ENCODE results near the gene RPL41. TPM values are rescaled to one million over a fixed set of nuclear protein-coding genes. Genes with fewer than 3 reads are reported as not detected.
"Not testable (repeated sequence)": the region's sequence is repeated elsewhere in the genome, so short reads cannot be mapped to it uniquely, and the experiment has no call there.

The RPL41 gene
- total RNA-seq, 1 experiment from 2014 or later = 3,051 TPM

- no peaks in the 10 kb centered on the region for H3K9me3 Mint-ChIP-seq (ENCODE audit: unreplicated experiment)
- no peaks in the 10 kb centered on the region; the same call in 1 of the 2 replicates for H3K36me3 ChIP-seq (ENCODE audit: control insufficient read depth, insufficient read depth, low read length)
- H3K4me3 Mint-ChIP-seq (ENCODE audit: unreplicated experiment) = peak overlapping the region; percentile 53
- H3K4me1 Mint-ChIP-seq (ENCODE audit: low read depth, unreplicated experiment) = peaks cover 20% of the 10 kb centered on the region
- intact Hi-C loops (cut with micrococcal nuclease; ENCODE audit: unreplicated experiment) = no loop called here
- no TSS peak for BruUV-seq (replicated peaks)
- CTCF ChIA-PET = interaction anchor here (0.7 kb wide), 1 partner anchor 52 kb away, joined by 3 read pairs; no protein-coding TSS in a partner anchor
- no peak for DNase-seq
- H3K27ac Mint-ChIP-seq (ENCODE audit: unreplicated experiment) = no peak overlapping the region
- no peaks in the 10 kb centered on the region for H3K27me3 Mint-ChIP-seq (ENCODE audit: insufficient read depth, unreplicated experiment)
- H3K9me3 ChIP-seq = no peaks in the 10 kb centered on the region
- no peak for TF ChIP-seq CTCF (IDR thresholded peaks at IDR 0.05; ENCODE audit: insufficient read depth in 1 of 2, low read depth in 1 of 2, low read length in 1 of 2, severe bottlenecking in 1 of 2, unreplicated experiment in 1 of 2)
- peaks cover 49% of the 10 kb centered on the region for H3K36me3 Mint-ChIP-seq (ENCODE audit: insufficient read depth, unreplicated experiment)
- POLR2A ChIA-PET = interaction anchor here (0.6 kb wide), 1 partner anchor 28 kb away, joined by 3 read pairs; no protein-coding TSS in a partner anchor
- no peak overlapping the region for H3K4me3 ChIP-seq (ENCODE audit: low read depth, low read length)
- H3K4me1 ChIP-seq = peaks cover 12% of the 10 kb centered on the region
- no peaks in the 10 kb centered on the region for H3K27me3 ChIP-seq (replicated peaks; ENCODE audit: control insufficient read depth, insufficient read depth, low read length)
Observed at GRCh38 chr12:56154246-56154771, 37.9 kb downstream of the RPL41 start.

DNA sequence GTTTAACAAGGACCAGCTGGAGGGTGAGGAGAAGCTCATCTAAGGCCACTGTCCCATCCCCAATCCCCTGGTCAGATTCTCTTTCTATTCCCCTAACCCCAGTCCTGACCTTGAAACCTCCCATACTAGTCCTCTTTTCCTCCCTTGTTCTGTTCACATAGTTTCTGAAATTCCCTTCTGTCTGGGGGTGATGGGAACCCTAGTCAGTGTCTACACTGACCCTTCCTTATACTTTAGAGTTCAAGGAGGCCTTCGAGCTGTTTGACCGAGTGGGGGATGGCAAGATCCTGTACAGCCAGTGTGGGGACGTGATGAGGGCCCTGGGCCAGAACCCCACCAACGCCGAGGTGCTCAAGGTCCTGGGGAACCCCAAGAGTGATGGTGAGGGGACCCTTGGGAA is 38.4 kb downstream of the RPL41 start:
- H3K4me1 ChIP-seq = peaks cover 16% of the 10 kb centered on the region
- no peaks in the 10 kb centered on the region for H3K27me3 ChIP-seq (replicated peaks; ENCODE audit: control insufficient read depth, insufficient read depth, low read length)
- Mint-ChIP-seq H3K27me3 (ENCODE audit: insufficient read depth, unreplicated experiment) (no peaks in the 10 kb centered on the region), H3K27ac (ENCODE audit: unreplicated experiment) (no peak overlapping the region), H3K4me3 (ENCODE audit: unreplicated experiment) (peak overlapping the region; percentile 53), H3K9me3 (ENCODE audit: unreplicated experiment) (no peaks in the 10 kb centered on the region), H3K4me1 (ENCODE audit: low read depth, unreplicated experiment) (peaks cover 21% of the 10 kb centered on the region), H3K36me3 (ENCODE audit: insufficient read depth, unreplicated experiment) (peaks cover 54% of the 10 kb centered on the region)
- H3K4me3 ChIP-seq (ENCODE audit: low read depth, low read length) = no peak overlapping the region
- no TSS peak for BruUV-seq (replicated peaks)
- ChIA-PET CTCF (no interaction called here), POLR2A (interaction anchor here (0.6 kb wide), 1 partner anchor 28 kb away, joined by 3 read pairs; no protein-coding TSS in a partner anchor)
- intact Hi-C loops (cut with micrococcal nuclease; ENCODE audit: unreplicated experiment) = no loop called here
- H3K9me3 ChIP-seq = no peaks in the 10 kb centered on the region
- TF ChIP-seq CTCF (IDR thresholded peaks at IDR 0.05; ENCODE audit: insufficient read depth in 1 of 2, low read depth in 1 of 2, low read length in 1 of 2, severe bottlenecking in 1 of 2, unreplicated experiment in 1 of 2) = no peak
- no peak for DNase-seq
- no peaks in the 10 kb centered on the region; the same call in 1 of the 2 replicates for H3K36me3 ChIP-seq (ENCODE audit: control insufficient read depth, insufficient read depth, low read length)

GRCh38 chr12:56155256-56155845 is 38.9 kb downstream of the RPL41 start:
- no peak for TF ChIP-seq CTCF (IDR thresholded peaks at IDR 0.05; ENCODE audit: insufficient read depth in 1 of 2, low read depth in 1 of 2, low read length in 1 of 2, severe bottlenecking in 1 of 2, unreplicated experiment in 1 of 2)
- H3K27ac Mint-ChIP-seq (ENCODE audit: unreplicated experiment) = peak overlapping the region; percentile 47
- ChIA-PET CTCF (interaction anchor here (1.4 kb wide), 1 partner anchor 27 kb away, joined by 4 read pairs; the partner anchor contains the start of gene ESYT1), POLR2A (no interaction called here)
- H3K9me3 ChIP-seq = no peaks in the 10 kb centered on the region
- no peak overlapping the region for H3K4me3 ChIP-seq (ENCODE audit: low read depth, low read length)
- H3K4me1 Mint-ChIP-seq (ENCODE audit: low read depth, unreplicated experiment) = peaks cover 27% of the 10 kb centered on the region
- H3K36me3 Mint-ChIP-seq (ENCODE audit: insufficient read depth, unreplicated experiment) = peaks cover 60% of the 10 kb centered on the region
- no peaks in the 10 kb centered on the region for H3K27me3 ChIP-seq (replicated peaks; ENCODE audit: control insufficient read depth, insufficient read depth, low read length)
- no peaks in the 10 kb centered on the region for H3K27me3 Mint-ChIP-seq (ENCODE audit: insufficient read depth, unreplicated experiment)
- H3K4me3 Mint-ChIP-seq (ENCODE audit: unreplicated experiment) = peak overlapping the region; percentile 53
- intact Hi-C loops (cut with micrococcal nuclease; ENCODE audit: unreplicated experiment) = no loop called here
- no peak for DNase-seq
- H3K36me3 ChIP-seq (ENCODE audit: control insufficient read depth, insufficient read depth, low read length) = no peaks in the 10 kb centered on the region; the same call in 1 of the 2 replicates
- H3K4me1 ChIP-seq = peaks cover 21% of the 10 kb centered on the region
- H3K9me3 Mint-ChIP-seq (ENCODE audit: unreplicated experiment) = no peaks in the 10 kb centered on the region
- BruUV-seq (replicated peaks) = no TSS peak

- H3K4me1 ChIP-seq = peaks cover 22% of the 10 kb centered on the region
- not testable (repeated sequence) for BruUV-seq (replicated peaks); H3K27me3 Mint-ChIP-seq (ENCODE audit: insufficient read depth, unreplicated experiment); H3K27me3 ChIP-seq (replicated peaks; ENCODE audit: control insufficient read depth, insufficient read depth, low read length); H3K9me3 ChIP-seq; H3K9me3 Mint-ChIP-seq (ENCODE audit: unreplicated experiment); H3K36me3 ChIP-seq (ENCODE audit: control insufficient read depth, insufficient read depth, low read length); DNase-seq
- peaks cover 68% of the 10 kb centered on the region for H3K36me3 Mint-ChIP-seq (ENCODE audit: insufficient read depth, unreplicated experiment)
- intact Hi-C loops (cut with micrococcal nuclease; ENCODE audit: unreplicated experiment) = loop anchor here (1.0 kb wide), 2 partner anchors 28 to 37 kb away; partner anchors contain the start of gene ESYT1
- peaks cover 34% of the 10 kb centered on the region for H3K4me1 Mint-ChIP-seq (ENCODE audit: low read depth, unreplicated experiment)
- peak overlapping the region; percentile 51 for H3K4me3 ChIP-seq (ENCODE audit: low read depth, low read length)
- CTCF ChIA-PET = interaction anchor here (0.8 to 1.4 kb wide), 3 partner anchors 29 to 37 kb away, joined by 3 to 4 read pairs (median 4); partner anchors contain the start of gene ESYT1
- POLR2A ChIA-PET = interaction anchor here (1.0 kb wide), 1 partner anchor 29 kb away, joined by 8 read pairs; the partner anchor contains the start of gene ESYT1
- H3K4me3 Mint-ChIP-seq (ENCODE audit: unreplicated experiment) = peak overlapping the region; percentile 79
- H3K27ac Mint-ChIP-seq (ENCODE audit: unreplicated experiment) = peak overlapping the region; percentile 88
Observed at GRCh38 chr12:56156464-56157200, 40.2 kb downstream of the RPL41 start.

Data from Caco-2 (cell line).